ENCODE data around the gene KLHL36.

The KLHL36 gene

GRCh38 chr16:84673203-84673535 is 24.9 kb downstream of the KLHL36 start:
- Histone ChIP-seq H3K9me3 (ENCODE audit: low read length) (peaks cover 3% of the 10 kb centered on the region), H3K36me3 (ENCODE audit: insufficient read depth, low read length) (no peaks in the 10 kb centered on the region), H3K4me3 (ENCODE audit: low read length) (no peak overlapping the region), H2AFZ (ENCODE audit: low read depth, low read length) (no peak overlapping the region), H3K4me1 (ENCODE audit: insufficient read depth, low read length) (no peaks in the 10 kb centered on the region), H3K27me3 (ENCODE audit: insufficient read depth, low read length) (no peaks in the 10 kb centered on the region)

DNA sequence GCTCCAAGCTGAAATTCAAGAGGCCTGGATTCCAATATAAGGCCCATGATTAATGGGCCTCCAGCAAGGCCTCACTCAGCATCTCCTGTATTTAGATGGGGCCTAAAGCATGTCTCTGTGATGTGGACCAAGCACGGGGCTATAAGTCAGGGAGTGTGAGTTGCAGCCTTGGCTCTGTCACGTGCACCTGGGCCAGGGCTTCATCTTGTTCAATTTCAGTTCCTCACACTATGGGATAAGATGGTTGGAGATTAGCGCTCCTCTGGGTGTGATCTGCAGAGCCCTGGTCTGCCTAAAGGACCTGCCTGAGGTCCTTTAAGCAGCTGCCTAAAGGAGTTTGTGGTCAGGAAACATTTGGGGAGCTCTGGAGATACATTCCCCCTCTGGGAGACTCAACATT is 25.2 kb downstream of the KLHL36 start:
- no peak overlapping the region for H2AFZ ChIP-seq (ENCODE audit: low read depth, low read length)
- no peaks in the 10 kb centered on the region for H3K4me1 ChIP-seq (ENCODE audit: insufficient read depth, low read length)
- H3K4me3 ChIP-seq (ENCODE audit: low read length): no peak overlapping the region
- H3K27me3 ChIP-seq (ENCODE audit: insufficient read depth, low read length): no peaks in the 10 kb centered on the region
- H3K9me3 ChIP-seq (ENCODE audit: low read length): peaks cover 3% of the 10 kb centered on the region
- no peaks in the 10 kb centered on the region for H3K36me3 ChIP-seq (ENCODE audit: insufficient read depth, low read length)

- Histone ChIP-seq H3K27me3 (ENCODE audit: insufficient read depth, low read length) (no peaks in the 10 kb centered on the region), H3K4me1 (ENCODE audit: insufficient read depth, low read length) (no peaks in the 10 kb centered on the region), H2AFZ (ENCODE audit: low read depth, low read length) (no peak overlapping the region), H3K4me3 (ENCODE audit: low read length) (no peak overlapping the region), H3K9me3 (ENCODE audit: low read length) (no peaks in the 10 kb centered on the region), H3K36me3 (ENCODE audit: insufficient read depth, low read length) (no peaks in the 10 kb centered on the region)
Measured at GRCh38 chr16:84675423-84675822, 27.1 kb downstream of the KLHL36 start.

- Histone ChIP-seq H2AFZ (ENCODE audit: low read depth, low read length) (no peak overlapping the region), H3K27me3 (ENCODE audit: insufficient read depth, low read length) (no peaks in the 10 kb centered on the region), H3K36me3 (ENCODE audit: insufficient read depth, low read length) (no peaks in the 10 kb centered on the region), H3K4me3 (ENCODE audit: low read length) (no peak overlapping the region), H3K4me1 (ENCODE audit: insufficient read depth, low read length) (no peaks in the 10 kb centered on the region), H3K9me3 (ENCODE audit: low read length) (no peaks in the 10 kb centered on the region)
Measured at GRCh38 chr16:84675884-84676283, 27.6 kb downstream of the KLHL36 start.

DNA sequence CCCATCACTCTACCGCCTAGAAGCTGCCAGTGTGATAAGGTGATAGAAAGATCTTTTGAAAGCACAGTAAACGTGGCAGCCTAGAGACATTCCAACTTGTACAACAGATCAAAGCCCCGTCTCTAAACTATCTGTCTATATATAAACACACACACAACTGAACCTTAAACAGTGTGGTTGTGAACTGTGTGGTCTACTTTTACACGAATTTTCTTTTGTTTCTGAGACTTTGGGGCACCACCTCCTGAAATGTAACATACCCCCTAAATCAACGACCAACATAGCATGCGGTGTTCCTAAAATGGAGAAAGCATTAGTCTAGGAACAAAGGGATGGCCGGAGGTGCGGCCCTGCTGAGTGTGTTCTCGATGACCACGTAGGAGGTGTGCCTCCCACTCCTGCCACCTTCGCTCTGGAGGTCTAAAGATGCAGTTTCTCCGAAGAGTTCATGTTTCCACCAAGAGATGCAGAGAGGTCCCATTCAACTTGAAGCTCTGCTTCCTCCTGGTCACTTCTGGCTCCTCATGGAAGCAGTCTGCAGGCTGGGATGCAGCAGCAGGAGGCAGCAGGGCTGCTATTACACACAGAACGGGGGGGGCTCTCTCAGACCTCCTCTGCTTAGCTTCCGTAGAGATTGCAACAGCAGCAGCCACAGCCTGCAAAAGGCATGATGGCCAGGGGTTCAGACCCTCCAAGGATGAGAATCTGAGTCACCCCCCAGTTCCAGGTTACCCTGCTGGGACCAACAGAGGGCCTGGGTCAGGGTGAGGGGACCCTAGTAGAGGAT is 28.9 kb downstream of the KLHL36 start:
- H3K4me3 ChIP-seq (ENCODE audit: low read length): no peak overlapping the region
- H2AFZ ChIP-seq (ENCODE audit: low read depth, low read length): no peak overlapping the region
- no peaks in the 10 kb centered on the region for H3K4me1 ChIP-seq (ENCODE audit: insufficient read depth, low read length)
- H3K9me3 ChIP-seq (ENCODE audit: low read length): no peaks in the 10 kb centered on the region
- H3K27me3 ChIP-seq (ENCODE audit: insufficient read depth, low read length): no peaks in the 10 kb centered on the region
- H3K36me3 ChIP-seq (ENCODE audit: insufficient read depth, low read length): no peaks in the 10 kb centered on the region

DNA sequence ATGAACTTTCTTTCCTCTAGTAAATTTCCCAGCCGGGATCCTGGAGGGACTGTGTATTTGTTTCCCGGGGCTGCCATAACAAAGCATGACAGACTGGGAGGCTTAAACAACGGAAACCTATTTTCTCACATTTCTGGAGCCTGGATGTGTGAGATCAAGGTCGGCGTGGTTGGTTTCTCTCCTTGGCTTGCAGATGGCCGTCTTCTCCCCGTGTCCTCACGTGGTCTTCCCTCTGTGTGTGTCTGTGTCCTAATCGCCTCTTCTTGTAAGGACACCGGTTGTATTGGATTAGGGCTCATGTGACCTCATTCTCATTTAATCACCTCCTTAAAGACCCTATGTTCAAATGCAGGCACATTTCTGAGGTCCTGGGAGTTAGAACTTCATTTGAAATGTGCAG is 29.5 kb downstream of the KLHL36 start:
- no peak overlapping the region for H3K4me3 ChIP-seq (ENCODE audit: low read length)
- H3K36me3 ChIP-seq (ENCODE audit: insufficient read depth, low read length): no peaks in the 10 kb centered on the region
- no peaks in the 10 kb centered on the region for H3K27me3 ChIP-seq (ENCODE audit: insufficient read depth, low read length)
- no peaks in the 10 kb centered on the region for H3K9me3 ChIP-seq (ENCODE audit: low read length)
- H2AFZ ChIP-seq (ENCODE audit: low read depth, low read length): no peak overlapping the region
- no peaks in the 10 kb centered on the region for H3K4me1 ChIP-seq (ENCODE audit: insufficient read depth, low read length)

DNA sequence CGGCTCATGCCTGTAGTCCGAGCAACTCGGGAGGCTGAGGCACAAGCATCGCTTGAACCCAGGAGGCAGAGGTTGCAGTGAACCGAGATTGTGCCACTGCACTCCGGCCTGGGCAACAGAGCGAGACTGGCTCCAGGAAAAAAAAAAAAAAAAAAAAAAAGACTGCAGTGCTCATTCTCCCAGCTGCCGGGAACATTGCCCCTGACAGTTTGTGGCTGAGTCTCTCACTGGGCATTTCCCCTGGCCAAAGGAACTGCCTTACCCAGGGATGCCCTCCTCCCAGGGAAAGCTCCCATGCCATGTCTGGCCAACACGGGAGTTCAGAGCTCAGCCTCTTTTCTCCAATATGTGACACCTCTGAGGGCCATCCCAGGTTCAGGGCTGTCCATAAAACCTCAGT is 30.2 kb downstream of the KLHL36 start:
- no peaks in the 10 kb centered on the region for H3K4me1 ChIP-seq (ENCODE audit: insufficient read depth, low read length)
- no peaks in the 10 kb centered on the region for H3K27me3 ChIP-seq (ENCODE audit: insufficient read depth, low read length)
- H3K36me3 ChIP-seq (ENCODE audit: insufficient read depth, low read length): no peaks in the 10 kb centered on the region
- H3K4me3 ChIP-seq (ENCODE audit: low read length): no peak overlapping the region
- H2AFZ ChIP-seq (ENCODE audit: low read depth, low read length): no peak overlapping the region
- H3K9me3 ChIP-seq (ENCODE audit: low read length): no peaks in the 10 kb centered on the region

DNA sequence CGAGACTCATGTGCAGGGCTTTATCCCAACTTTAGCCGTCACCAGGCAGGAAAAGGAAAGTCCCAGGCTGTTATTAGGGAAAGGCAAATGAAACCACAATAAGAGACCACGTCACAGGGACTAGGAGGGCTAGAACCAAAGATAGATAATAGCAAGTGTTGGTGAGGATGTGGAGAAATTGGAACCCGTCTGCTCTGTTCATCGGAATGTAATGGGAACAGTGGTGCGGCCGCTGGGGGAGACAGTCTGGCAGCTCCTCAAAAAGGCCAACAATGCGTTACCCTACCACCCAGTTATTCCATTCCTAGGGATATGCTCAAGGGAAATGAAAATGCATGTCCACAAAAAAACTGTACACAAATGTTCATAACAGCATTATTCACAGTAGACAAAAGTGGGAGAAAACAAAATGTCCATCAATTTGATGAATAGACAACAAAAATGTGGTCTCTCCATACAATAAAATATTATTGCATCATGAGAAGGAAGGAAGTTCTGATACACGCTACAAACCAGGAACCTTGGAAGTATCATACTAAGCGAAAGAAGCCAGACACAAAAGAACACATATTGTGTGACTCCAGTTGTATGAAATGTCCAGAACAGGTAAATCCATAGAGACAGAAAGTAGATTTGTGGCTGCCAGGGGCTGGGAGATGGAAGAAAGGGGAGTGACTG is 32.0 kb downstream of the KLHL36 start:
- H2AFZ ChIP-seq (ENCODE audit: low read depth, low read length): no peak overlapping the region

GRCh38 chr16:84680843-84681629 is 32.7 kb downstream of the KLHL36 start:
- Histone ChIP-seq H3K36me3 (ENCODE audit: insufficient read depth, low read length) (no peaks in the 10 kb centered on the region), H3K4me3 (ENCODE audit: low read length) (no peak overlapping the region), H3K9me3 (ENCODE audit: low read length) (no peaks in the 10 kb centered on the region), H3K27me3 (ENCODE audit: insufficient read depth, low read length) (no peaks in the 10 kb centered on the region), H3K4me1 (ENCODE audit: insufficient read depth, low read length) (peaks cover 6% of the 10 kb centered on the region), H2AFZ (ENCODE audit: low read depth, low read length) (no peak overlapping the region)

More for the DNA sequence above, 32.0 kb downstream of the KLHL36 start:
- H3K9me3 ChIP-seq (ENCODE audit: low read length): no peaks in the 10 kb centered on the region
- peaks cover 6% of the 10 kb centered on the region for H3K4me1 ChIP-seq (ENCODE audit: insufficient read depth, low read length)
- no peaks in the 10 kb centered on the region for H3K27me3 ChIP-seq (ENCODE audit: insufficient read depth, low read length)
- no peak overlapping the region for H3K4me3 ChIP-seq (ENCODE audit: low read length)
- no peaks in the 10 kb centered on the region for H3K36me3 ChIP-seq (ENCODE audit: insufficient read depth, low read length)

- H3K36me3 ChIP-seq (ENCODE audit: insufficient read depth, low read length): no peaks in the 10 kb centered on the region
- H3K9me3 ChIP-seq (ENCODE audit: low read length): no peaks in the 10 kb centered on the region
- no peak overlapping the region for H2AFZ ChIP-seq (ENCODE audit: low read depth, low read length)
- no peaks in the 10 kb centered on the region for H3K27me3 ChIP-seq (ENCODE audit: insufficient read depth, low read length)
- peaks cover 21% of the 10 kb centered on the region for H3K4me1 ChIP-seq (ENCODE audit: insufficient read depth, low read length)
- H3K4me3 ChIP-seq (ENCODE audit: low read length): no peak overlapping the region
Measured at GRCh38 chr16:84683691-84684591, 35.6 kb downstream of the KLHL36 start.

DNA sequence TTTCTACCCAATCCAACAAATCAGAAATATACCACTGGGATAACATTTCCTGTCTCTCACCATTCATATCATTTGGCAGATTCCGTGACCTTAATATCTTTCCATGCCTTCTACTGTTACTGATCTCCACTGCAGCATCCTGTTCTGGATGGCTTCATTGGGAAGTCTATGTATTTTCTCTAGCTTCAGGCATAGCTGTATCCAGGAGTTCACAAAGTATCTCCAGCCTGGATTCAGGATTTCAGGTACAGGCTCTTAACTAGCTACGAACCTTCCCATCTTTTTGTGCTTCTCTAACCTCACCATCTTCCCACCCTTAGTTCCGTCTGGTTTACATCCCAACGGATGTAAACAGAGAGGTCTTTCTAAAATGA is 36.3 kb downstream of the KLHL36 start:
- Histone ChIP-seq H3K9me3 (ENCODE audit: low read length) (no peaks in the 10 kb centered on the region), H3K27me3 (ENCODE audit: insufficient read depth, low read length) (no peaks in the 10 kb centered on the region), H2AFZ (ENCODE audit: low read depth, low read length) (no peak overlapping the region), H3K4me1 (ENCODE audit: insufficient read depth, low read length) (peaks cover 21% of the 10 kb centered on the region), H3K4me3 (ENCODE audit: low read length) (no peak overlapping the region), H3K36me3 (ENCODE audit: insufficient read depth, low read length) (no peaks in the 10 kb centered on the region)

DNA sequence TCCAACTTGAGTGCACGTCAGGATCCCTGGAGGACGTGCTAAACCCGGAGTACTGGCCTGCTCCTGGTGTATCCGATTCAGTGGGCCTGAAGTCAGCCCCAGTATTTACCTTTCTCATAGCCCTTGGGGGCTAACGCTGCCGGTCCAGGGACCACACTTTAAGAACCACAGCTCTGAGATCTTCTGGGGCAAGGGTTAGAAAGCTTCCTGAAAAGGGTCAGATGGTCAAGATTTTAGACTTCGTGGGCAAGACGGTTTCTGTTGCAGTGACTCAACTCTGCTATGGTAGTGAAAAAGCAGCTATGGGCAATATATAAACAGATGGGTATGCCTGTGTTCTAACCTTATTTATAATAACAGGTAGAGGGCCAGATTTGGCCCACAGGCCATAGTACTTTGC is 36.9 kb downstream of the KLHL36 start:
- H2AFZ ChIP-seq (ENCODE audit: low read depth, low read length): no peak overlapping the region
- no peaks in the 10 kb centered on the region for H3K9me3 ChIP-seq (ENCODE audit: low read length)
- no peaks in the 10 kb centered on the region for H3K36me3 ChIP-seq (ENCODE audit: insufficient read depth, low read length)
- peaks cover 21% of the 10 kb centered on the region for H3K4me1 ChIP-seq (ENCODE audit: insufficient read depth, low read length)
- H3K27me3 ChIP-seq (ENCODE audit: insufficient read depth, low read length): no peaks in the 10 kb centered on the region
- H3K4me3 ChIP-seq (ENCODE audit: low read length): no peak overlapping the region
